ENCODE measurements around the gene RIT2.
"Not testable (repeated sequence)": the region's sequence is repeated elsewhere in the genome, so short reads cannot be mapped to it uniquely, and the experiment has no call there.

DNA sequence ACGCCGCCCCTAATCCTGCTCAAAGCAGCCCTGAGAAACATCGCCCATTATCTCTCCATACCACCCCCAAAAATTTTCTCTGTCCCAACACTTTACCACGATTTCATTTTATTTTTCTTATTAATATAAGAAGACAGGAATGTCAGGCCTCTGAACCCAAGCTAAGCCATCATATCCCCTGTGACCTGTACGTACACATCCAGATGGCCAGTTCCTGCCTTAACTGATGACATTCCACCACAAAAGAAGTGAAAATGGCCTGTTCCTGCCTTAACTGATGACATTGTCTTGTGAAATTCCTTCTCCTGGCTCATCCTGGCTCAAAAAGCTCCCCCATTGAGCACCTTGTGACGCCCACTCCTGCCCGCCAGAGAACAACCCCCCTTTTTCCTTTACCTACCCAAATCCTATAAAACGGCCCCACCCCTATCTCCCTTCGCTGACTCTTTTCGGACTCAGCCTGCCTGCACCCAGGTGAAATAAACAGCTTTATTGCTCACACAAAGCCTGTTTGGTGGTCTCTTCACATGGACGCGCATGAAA lies 373.6 kb downstream of the RIT2 start:
- TF ChIP-seq, protein P1, sequence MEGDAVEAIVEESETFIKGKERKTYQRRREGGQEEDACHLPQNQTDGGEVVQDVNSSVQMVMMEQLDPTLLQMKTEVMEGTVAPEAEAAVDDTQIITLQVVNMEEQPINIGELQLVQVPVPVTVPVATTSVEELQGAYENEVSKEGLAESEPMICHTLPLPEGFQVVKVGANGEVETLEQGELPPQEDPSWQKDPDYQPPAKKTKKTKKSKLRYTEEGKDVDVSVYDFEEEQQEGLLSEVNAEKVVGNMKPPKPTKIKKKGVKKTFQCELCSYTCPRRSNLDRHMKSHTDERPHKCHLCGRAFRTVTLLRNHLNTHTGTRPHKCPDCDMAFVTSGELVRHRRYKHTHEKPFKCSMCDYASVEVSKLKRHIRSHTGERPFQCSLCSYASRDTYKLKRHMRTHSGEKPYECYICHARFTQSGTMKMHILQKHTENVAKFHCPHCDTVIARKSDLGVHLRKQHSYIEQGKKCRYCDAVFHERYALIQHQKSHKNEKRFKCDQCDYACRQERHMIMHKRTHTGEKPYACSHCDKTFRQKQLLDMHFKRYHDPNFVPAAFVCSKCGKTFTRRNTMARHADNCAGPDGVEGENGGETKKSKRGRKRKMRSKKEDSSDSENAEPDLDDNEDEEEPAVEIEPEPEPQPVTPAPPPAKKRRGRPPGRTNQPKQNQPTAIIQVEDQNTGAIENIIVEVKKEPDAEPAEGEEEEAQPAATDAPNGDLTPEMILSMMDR (IDR thresholded peaks at IDR 0.05), result not testable (repeated sequence)
- TF ChIP-seq POLR2A (IDR thresholded peaks at IDR 0.05; ENCODE audit: low read depth); EP300 (IDR thresholded peaks at IDR 0.05); POLR2AphosphoS5 (IDR thresholded peaks at IDR 0.05): not testable (repeated sequence)

Data from esophagus muscularis mucosa (tissue), 4 donors.